ENCODE results near the gene CAPZB.

The CAPZB gene

GRCh38 chr1:19429611-19430010, 55.7 kb downstream of the CAPZB start:
- no peak for DNase-seq (ENCODE audit: low read depth in 2 of 2)

DNA sequence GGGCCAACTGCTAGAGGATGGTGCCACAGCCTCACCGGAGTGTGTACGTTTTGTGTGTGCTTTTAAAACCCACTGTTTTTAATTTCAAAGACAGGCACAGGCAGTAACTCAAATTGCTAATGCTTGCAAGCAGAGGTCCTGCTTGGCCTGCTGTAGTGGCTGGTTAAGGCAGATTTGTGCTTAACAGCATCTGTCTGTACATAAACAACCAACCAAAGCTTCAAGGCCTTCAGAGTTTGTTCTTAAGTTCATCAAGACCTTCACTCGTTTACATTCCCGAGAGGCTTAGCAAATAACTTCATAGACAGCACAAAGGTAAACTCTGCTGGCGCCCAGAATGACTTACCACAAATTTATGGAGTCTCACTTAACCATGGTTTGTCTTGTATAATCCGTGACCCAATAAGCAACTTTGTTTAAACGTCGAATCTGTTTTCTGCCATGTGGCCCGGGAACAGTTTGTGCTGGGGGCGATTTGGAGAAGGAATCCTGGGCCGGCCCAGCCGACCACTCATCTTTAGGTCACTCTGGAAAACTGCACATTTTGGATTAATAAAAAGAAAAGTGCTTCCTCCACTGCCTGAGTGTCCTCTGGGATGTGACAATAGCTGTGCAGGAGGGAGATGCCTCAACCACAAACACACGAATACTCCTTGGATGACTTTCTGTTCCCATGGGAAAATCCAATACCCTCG, 58.1 kb downstream of the CAPZB start:
- DNase-seq (ENCODE audit: low read depth in 2 of 2), result no peak

GRCh38 chr1:19426294-19427086, 58.8 kb downstream of the CAPZB start:
- no peak for DNase-seq (ENCODE audit: low read depth in 2 of 2)

DNA sequence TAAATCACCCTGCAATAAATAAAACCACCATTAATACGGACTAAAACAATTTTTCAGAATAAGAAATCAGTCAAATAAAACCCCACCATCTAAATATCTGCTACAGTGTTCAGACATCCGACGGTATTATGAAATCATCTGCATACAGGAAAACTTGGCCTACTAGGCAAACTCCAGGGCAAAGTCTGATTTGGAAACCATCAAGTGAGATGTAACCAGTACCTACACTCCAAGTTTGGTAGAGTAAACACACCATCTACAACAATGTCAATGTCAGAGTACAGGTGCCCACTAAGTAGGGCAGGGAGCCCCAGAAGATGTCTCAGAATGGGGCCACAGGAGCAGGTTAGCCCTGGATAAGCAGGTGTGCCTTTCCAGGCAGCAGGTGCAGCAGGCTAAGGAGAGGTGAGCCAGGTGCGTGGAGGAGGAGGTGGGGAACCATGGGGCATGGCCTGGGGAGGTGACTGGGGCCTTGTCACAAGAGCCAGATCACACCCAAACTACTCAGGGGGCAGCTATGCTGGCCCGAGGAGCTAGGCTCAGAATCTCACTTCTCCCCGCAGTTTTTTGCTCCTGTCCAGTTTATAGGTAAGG, 59.6 kb downstream of the CAPZB start:
- DNase-seq (ENCODE audit: low read depth in 2 of 2), result no peak

DNA sequence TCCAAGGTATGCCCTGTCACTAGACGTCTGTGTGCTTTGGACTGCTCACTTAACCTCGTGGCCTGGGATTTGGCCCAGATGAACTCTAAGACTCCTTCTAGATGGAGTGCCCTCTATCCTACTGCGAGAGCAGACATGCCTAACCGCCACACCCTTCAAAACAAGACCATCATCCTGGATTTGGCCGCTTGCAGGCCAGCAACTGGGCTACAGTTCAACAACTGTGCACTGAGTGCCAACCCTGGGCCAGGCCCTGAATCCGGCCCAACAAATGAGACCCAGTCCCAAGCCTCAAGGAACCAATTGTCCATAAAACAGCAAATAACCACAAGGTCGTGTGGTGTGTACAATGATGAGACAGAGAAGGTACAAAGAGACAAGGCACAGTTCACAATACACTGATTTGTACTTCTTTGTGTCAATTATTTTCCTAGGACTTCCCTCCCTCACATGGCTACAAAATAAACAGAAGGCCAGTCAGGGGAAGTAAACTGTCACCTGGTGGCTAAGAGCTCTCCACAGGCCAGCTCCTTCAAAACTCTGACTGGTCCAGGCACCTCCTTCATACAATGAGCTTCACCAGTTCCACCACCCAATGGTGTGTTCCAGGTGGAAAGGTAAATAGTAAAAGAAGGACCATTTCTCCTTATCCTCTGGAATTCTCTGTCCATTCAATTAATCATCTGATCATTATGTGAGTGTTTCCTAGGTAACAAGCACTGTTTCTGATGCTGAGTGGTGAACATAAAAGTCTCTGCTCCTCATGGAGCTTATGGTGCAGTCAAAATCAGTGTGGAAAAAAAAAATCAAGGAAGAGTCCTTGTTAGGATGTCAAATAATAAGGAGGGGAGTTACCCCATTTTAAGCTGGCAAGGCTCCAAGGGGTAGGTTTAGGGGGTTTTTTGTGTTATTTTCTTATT, 60.4 kb downstream of the CAPZB start:
- no peak for DNase-seq (ENCODE audit: low read depth in 2 of 2)

DNA sequence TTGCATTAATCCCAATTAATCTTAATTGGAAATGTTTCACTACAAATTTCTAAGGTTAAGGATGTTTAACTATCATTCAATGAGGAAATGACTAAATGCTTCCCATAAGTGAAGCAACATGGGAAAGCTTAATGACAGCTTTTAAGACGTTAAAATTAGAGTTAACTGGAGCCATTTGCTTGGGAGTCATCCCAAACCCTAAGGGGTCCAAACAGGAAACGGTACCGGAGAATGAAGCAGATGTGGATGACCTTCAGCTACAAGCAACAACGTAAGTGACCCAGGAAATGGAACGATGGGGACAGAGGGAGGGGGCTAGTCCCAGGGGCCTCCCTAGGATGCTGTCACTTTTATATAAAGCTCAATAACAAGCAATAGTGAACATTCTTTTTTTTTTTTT, 62.2 kb downstream of the CAPZB start:
- DNase-seq (ENCODE audit: low read depth in 2 of 2), result no peak

- DNase-seq (ENCODE audit: low read depth in 2 of 2), result no peak
Measured at GRCh38 chr1:19421365-19421764, 64.0 kb downstream of the CAPZB start.

DNA sequence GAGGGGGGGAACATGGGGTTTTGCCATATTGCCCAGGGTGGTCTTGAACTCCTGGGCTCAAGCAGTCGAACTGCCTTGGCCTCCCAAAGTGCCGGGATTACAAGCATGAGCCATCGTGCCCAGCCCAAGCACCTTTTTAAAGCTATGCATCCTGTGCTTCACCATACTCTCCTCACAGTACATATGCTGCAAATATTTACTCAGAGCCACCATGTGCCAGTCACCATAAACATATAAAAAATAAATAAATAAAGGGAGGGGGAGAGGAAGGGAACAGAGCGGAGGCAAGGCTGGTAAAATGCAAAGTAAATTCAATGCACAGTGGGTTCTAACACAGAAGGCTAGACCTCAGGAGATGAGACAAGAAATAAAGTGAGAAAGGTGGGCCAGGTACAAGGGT, 64.7 kb downstream of the CAPZB start:
- no peak for DNase-seq (ENCODE audit: low read depth in 2 of 2)

DNA sequence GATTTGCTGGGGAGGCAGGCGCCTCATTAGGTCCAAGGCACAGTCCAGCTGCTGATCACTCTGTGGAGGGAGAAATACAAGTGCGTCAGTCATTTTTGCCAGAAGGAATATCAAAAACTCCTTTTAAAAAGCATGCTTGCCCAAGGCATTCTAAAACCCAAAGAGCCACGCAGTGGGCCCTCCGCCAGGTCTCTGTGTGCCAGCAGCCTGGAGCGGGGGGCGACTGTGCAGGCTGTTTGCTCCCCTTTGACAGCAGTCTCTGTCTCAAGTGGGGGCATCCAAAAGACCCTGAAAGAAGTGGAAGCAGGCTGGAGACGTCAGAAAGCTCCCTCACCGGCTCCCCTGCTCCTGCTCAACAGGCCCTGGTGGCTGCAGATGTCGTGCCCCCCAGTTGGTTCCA, 65.6 kb downstream of the CAPZB start:
- no peak for DNase-seq (ENCODE audit: low read depth in 2 of 2)

GRCh38 chr1:19418503-19418971, 66.8 kb downstream of the CAPZB start:
- DNase-seq (ENCODE audit: low read depth in 2 of 2), result no peak

GRCh38 chr1:19416921-19417470, 68.3 kb downstream of the CAPZB start:
- no peak for DNase-seq (ENCODE audit: low read depth in 2 of 2)

DNA sequence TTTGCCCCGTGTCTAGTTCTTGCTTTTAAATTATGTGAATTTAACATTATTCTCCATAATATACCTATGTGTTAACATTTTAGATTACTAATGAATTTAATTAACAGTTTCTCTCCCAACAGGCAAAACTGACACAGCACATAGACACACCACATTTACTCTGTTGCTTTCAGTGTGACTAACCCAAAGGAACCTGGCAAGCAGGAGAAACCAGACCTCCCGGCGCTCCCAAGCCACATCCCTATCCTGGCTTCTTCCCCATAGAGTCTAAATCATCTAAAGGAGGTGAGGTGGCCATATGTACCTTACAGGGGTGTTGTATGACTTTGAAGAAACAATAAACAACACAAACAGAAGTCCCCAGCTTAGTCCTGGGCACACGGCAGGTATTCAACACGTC, 69.2 kb downstream of the CAPZB start:
- no peak for DNase-seq (ENCODE audit: low read depth in 2 of 2)

- DNase-seq (ENCODE audit: low read depth in 2 of 2), result no peak
Measured at GRCh38 chr1:19414515-19415121, 70.7 kb downstream of the CAPZB start.

DNA sequence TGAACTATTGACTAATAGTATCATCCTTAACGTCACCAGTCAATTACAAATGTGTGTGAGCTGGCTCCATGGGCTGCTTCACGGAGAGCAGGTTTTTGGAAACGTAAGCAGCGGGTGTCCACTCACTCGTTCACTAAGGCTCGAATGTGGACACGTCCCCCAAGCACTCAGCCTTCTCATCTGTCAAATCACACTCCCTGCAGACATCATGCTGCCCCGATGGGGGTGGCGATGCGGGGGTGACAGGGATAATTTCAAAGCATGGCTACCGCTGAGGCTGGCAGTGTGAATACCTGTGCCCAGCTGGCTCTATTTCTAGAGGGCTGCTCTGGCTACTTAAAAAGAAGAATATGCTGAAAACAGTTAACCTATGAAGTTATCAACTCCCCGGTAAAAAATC, 71.3 kb downstream of the CAPZB start:
- DNase-seq (ENCODE audit: low read depth in 2 of 2), result no peak

- no peak for DNase-seq (ENCODE audit: low read depth in 2 of 2)
Measured at GRCh38 chr1:19412654-19413053, 72.7 kb downstream of the CAPZB start.

- DNase-seq (ENCODE audit: low read depth in 2 of 2), result no peak
Measured at GRCh38 chr1:19411612-19412011, 73.7 kb downstream of the CAPZB start.

DNA sequence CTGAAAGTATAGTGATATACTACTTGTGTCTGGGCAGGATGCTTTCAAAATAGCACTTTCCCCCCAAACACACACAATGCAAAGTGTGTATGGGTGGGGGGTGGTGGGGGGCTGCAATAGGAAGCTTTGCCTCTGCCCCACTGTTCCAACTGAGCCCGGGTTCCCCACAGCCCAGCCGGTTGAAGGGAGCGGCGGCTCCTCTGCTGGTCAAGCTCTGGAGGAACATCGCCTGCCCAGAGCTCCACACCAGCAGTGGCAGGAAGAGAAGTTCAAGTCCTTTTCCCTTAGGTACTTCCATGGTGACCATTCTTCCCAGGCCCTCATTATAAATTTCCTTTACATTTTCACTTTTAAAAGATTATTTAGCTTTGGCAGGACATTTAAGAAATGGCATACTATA, 74.9 kb downstream of the CAPZB start:
- DNase-seq (ENCODE audit: low read depth in 2 of 2), result no peak

- DNase-seq (ENCODE audit: low read depth in 2 of 2), result no peak
Measured at GRCh38 chr1:19409477-19410341, 75.6 kb downstream of the CAPZB start.

DNA sequence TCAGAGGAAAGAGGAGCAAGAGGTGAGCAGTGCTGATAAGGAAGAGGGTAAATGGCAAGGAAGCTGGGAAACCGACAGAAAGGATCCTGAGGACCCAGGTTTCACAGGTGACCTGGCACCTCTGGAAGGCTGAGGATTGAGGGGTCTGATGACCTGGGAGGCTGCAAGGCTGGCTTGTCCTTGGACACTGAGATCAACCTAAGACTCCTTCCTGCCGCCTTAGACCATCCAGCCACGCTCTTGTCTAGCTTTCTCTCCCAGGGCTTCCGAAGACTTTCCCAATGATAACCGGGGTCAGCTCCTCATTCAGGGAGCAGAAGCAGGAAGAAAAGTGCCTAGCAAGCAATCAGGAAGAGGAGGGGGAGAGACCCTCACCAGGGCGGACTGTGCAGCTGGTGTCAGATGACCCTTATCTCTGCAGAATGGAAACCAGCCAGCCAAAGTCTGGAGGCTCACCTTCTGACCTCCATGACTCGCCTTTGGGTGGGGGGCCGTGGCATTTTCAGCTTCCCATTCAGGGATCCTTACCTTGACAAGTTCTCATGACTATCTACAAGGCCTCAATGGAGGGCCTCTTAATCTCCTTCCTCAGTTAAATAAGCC, 77.7 kb downstream of the CAPZB start:
- no peak for DNase-seq (ENCODE audit: low read depth in 2 of 2)

- DNase-seq (ENCODE audit: low read depth in 2 of 2), result no peak
Measured at GRCh38 chr1:19406680-19407079, 78.7 kb downstream of the CAPZB start.

Data from stimulated activated CD4-positive, alpha-beta T cell treated with anti-CD3 and anti-CD28 coated beads, Interleukin-1b, Interleukin-23, amount 100 ng/mL, for 1 hour (primary cell).